Stimulated activated CD8-positive, alpha-beta memory T cell treated with anti-CD3 and anti-CD28 coated beads, Interleukin-15, amount 100 ng/mL, for 4 hours (primary cell): ENCODE results near the gene MPV17L2.
A peak's percentile ranks its signal among the peaks of the same experiment; 100 is the strongest.
"Not testable (repeated sequence)": the region's sequence is repeated elsewhere in the genome, so short reads cannot be mapped to it uniquely, and the experiment has no call there.

ENCODE experiments used
- DNase-seq, 2 donors: peaks; one replicate each; pipeline ENCODE4 v3.0.0-alpha.2; 2020; ENCODE audit warnings: low read depth in 2 of 2

The MPV17L2 gene

GRCh38 chr19:18193388-18194180 is 566 bp downstream of the MPV17L2 start:
- no peak for DNase-seq

- DNase-seq = no peak
Observed at GRCh38 chr19:18194181-18194530, 1.1 kb downstream of the MPV17L2 start.

- no peak for DNase-seq
Observed at GRCh38 chr19:18194554-18195238, 1.7 kb downstream of the MPV17L2 start.

GRCh38 chr19:18196511-18196845 is 3.5 kb downstream of the MPV17L2 start:
- DNase-seq = no peak

- no peak for DNase-seq
Observed at GRCh38 chr19:18197306-18197705, 4.3 kb downstream of the MPV17L2 start.

- DNase-seq = no peak
Observed at GRCh38 chr19:18197941-18198340, 4.9 kb downstream of the MPV17L2 start.

GRCh38 chr19:18198374-18198773 is 5.4 kb downstream of the MPV17L2 start:
- DNase-seq = no peak

- DNase-seq = no peak
Observed at GRCh38 chr19:18202397-18202777, 9.4 kb downstream of the MPV17L2 start.

GRCh38 chr19:18202778-18203407 is 9.9 kb downstream of the MPV17L2 start:
- no peak for DNase-seq

- DNase-seq = no peak
Observed at GRCh38 chr19:18203408-18203862, 10.4 kb downstream of the MPV17L2 start.

GRCh38 chr19:18203863-18204393 is 10.9 kb downstream of the MPV17L2 start, which contains the start of gene RAB3A:
Gene RAB3A (minus strand): TSS chr19:18204042. CDS start chr19:18202740, 1,302 bp downstream.
- peak; percentile 98 to 99 for DNase-seq

GRCh38 chr19:18204394-18205199 is 11.6 kb downstream of the MPV17L2 start:
- DNase-seq = no peak

GRCh38 chr19:18205200-18205892 is 12.3 kb downstream of the MPV17L2 start:
- no peak for DNase-seq

GRCh38 chr19:18206018-18206417 is 13.0 kb downstream of the MPV17L2 start:
- DNase-seq = no peak

- DNase-seq = no peak
Observed at GRCh38 chr19:18208098-18208951, 15.3 kb downstream of the MPV17L2 start.

GRCh38 chr19:18209912-18210311 is 16.9 kb downstream of the MPV17L2 start:
- not testable (repeated sequence) for DNase-seq

- no peak for DNase-seq
Observed at GRCh38 chr19:18211683-18212082, 18.7 kb downstream of the MPV17L2 start.

GRCh38 chr19:18214779-18215433 is 21.9 kb downstream of the MPV17L2 start:
- no peak for DNase-seq

- no peak for DNase-seq
Observed at GRCh38 chr19:18216789-18217188, 23.8 kb downstream of the MPV17L2 start.

- no peak for DNase-seq
Observed at GRCh38 chr19:18218159-18218558, 25.1 kb downstream of the MPV17L2 start.
